ENCODE measurements around the gene CRYBB2.
A peak's percentile ranks its signal among the peaks of the same experiment; 100 is the strongest.
"Not testable (repeated sequence)": the region's sequence is repeated elsewhere in the genome, so short reads cannot be mapped to it uniquely, and the experiment has no call there.

CRYBB2 gene

GRCh38 chr22:25233706-25234105 is 14.3 kb downstream of the CRYBB2 start:
- not testable (repeated sequence) for DNase-seq (ENCODE audit: low read depth)

- DNase-seq (ENCODE audit: low read depth), result peak; percentile 73
Observed at GRCh38 chr22:25235547-25236290, 16.3 kb downstream of the CRYBB2 start.

DNA sequence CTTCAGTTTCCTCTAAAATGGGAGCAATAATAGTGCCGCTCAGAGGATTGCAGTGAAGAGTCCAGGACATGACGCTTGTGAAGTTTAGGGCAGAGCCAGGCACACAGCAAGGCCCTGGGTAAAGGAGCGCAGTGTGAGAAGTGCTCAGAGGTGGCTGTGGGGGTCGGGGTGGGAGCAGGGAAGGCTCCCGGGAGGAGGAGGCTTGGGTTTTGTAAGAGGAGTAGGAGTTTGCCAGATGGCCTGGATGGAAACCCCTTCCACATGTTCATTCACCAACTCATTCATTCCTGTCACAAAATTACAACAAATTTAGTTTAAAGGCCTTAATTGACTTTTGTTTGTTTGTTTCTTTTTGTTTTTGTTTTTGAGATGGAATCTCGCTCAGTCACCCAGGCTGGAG is 17.0 kb downstream of the CRYBB2 start:
- no peak for DNase-seq (ENCODE audit: low read depth)

DNA sequence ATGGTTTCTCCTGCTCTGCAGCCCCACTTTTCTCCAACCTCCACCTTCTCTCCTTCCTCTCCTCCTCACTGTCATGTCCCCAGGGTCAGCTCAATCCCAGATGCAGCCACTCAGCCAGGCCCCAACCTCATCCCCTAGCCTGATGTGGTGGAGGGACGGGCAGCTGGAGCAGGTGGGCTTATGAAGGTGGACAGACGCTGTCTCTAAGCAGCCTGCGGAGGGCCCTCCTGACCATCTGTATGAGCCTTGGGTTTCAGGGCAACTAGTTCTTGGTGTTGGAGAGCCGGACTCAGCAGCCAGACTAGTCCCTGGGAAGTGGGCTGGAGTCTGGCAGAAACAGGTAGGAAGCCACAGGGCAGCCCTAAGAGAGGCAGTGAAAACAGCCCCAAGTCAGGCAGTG is 18.1 kb downstream of the CRYBB2 start:
- no peak for DNase-seq (ENCODE audit: low read depth)

DNA sequence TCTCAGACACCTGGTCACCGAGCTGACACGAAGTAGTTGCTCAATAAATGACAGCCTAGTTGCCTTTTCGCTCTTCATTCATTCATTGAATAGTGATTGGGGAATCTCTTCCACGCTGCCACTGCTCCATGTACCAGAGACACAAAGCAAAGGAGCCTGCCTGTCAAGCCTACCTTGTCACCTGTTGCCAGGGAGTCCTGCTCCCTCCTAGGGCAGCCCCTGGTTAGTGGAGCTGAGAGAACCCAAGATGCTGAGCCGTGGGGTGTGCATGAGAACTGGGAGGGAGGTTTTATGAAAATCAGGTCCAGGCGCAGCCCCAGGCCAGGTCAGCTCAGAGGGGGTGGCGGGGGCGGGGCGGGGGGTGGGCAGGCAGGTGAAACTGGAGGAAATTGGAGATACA is 18.6 kb downstream of the CRYBB2 start:
- DNase-seq (ENCODE audit: low read depth), result not testable (repeated sequence)

- not testable (repeated sequence) for DNase-seq (ENCODE audit: low read depth)
Observed at GRCh38 chr22:25255169-25255568, 35.7 kb downstream of the CRYBB2 start.

DNA sequence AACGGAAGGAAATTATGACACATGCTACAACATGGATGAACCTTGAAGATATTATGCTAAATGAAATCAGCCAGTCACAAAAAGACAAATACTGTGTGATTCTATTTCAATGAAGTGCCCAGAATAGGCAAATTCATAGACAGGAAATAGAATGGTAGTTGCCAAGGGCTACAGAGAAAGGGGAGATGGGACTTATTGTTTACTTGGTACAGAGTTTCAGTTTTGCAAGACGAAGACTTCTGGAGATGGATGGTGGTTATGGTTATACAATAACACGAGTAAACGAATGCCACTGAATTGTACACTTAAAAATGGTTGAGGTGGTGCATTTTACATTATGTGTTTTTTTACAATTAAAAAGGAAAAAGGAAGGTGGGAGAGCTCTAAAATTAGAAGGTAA is 48.1 kb downstream of the CRYBB2 start:
- DNase-seq (ENCODE audit: low read depth), result not testable (repeated sequence)

DNA sequence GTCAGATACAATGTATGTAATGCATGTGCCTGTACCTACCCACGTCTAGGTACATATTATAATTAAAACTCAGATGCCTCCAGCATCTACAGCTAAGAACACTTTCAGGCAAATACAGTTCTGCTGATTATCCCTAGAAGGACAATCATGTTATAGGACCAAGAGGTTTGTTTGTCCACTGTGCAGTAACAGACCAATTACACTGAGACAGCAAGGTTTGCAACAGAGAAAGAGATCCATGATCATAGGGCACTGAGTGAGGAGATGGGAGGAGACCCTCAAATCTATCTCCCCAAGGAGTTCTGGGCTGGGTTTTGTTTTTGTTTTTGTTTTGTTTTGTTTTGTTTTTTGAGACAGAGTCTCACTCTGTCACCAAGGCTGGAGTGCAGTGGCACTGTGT is 49.5 kb downstream of the CRYBB2 start:
- DNase-seq (ENCODE audit: low read depth), result not testable (repeated sequence)

GRCh38 chr22:25270061-25270460 is 50.6 kb downstream of the CRYBB2 start:
- DNase-seq (ENCODE audit: low read depth), result not testable (repeated sequence)

GRCh38 chr22:25273231-25273630 is 53.8 kb downstream of the CRYBB2 start:
- DNase-seq (ENCODE audit: low read depth), result not testable (repeated sequence)

- DNase-seq (ENCODE audit: low read depth), result not testable (repeated sequence)
Observed at GRCh38 chr22:25273928-25274327, 54.5 kb downstream of the CRYBB2 start.

- not testable (repeated sequence) for DNase-seq (ENCODE audit: low read depth)
Observed at GRCh38 chr22:25280118-25280517, 60.7 kb downstream of the CRYBB2 start.
